WTC11 (cell line): ENCODE measurements around the gene UBXN6. TPM values are rescaled to one million over a fixed set of nuclear protein-coding genes. Genes with fewer than 3 reads are reported as not detected.

Experiments used
- ATAC-seq: fragments of 200-7000 bp; cut with Tn5 transposase; 2 replicates; pipeline ENCODE4 v1.10.0; 2021; ENCODE audit warnings: mild to moderate bottlenecking, moderate library complexity
- CTCF ChIA-PET: fragments of 300-600 bp; sonication (Branson Sonifier 250); formaldehyde crosslinking; loops from one replicate; lab custom pipeline; 2021; ENCODE audit warnings: antibody characterized with exemption; lab: Charles Lee
- POLR2A ChIA-PET: fragments of 350-600 bp; sonication (Branson Sonifier 250); formaldehyde crosslinking; loops from one replicate; lab custom pipeline; 2021; ENCODE audit warnings: antibody characterized with exemption; lab: Charles Lee
- DNase-seq: peaks from one replicate; pipeline ENCODE4 v3.0.0; 2021; ENCODE audit warnings: low spot score
- H3K27ac Mint-ChIP-seq: 2 replicates; pipeline ENCODE4 v1.8.0; 2021; ENCODE audit warnings: mixed read lengths
- H3K27me3 Mint-ChIP-seq: 2 replicates; pipeline ENCODE4 v1.8.0; 2021; ENCODE audit warnings: low read depth, mild to moderate bottlenecking, moderate library complexity, mixed read lengths
- H3K36me3 Mint-ChIP-seq: 2 replicates; pipeline ENCODE4 v1.8.0; 2021; ENCODE audit warnings: mixed read lengths
- H3K4me1 Mint-ChIP-seq: 2 replicates; pipeline ENCODE4 v1.8.0; 2022; ENCODE audit warnings: mixed read lengths
- H3K4me3 Mint-ChIP-seq: 2 replicates; pipeline ENCODE4 v1.8.0; 2021; ENCODE audit warnings: mild to moderate bottlenecking, moderate library complexity, mixed read lengths
- H3K9me3 Mint-ChIP-seq: 2 replicates; pipeline ENCODE4 v1.8.0; 2021; ENCODE audit warnings: mixed read lengths
- ATF1 ChIP-seq: sonication (generic); formaldehyde crosslinking; IDR thresholded peaks from 2 replicates; pipeline ENCODE4 v1.8.1; 2023; ENCODE audit warnings: mild to moderate bottlenecking, moderate library complexity, missing genetic modification reagents
- EMX1 ChIP-seq: fragments of 250-450 bp; sonication (Bioruptor Pico); IDR thresholded peaks from 2 replicates; pipeline ENCODE4 v1.8.0; 2021; ENCODE audit warnings: mild to moderate bottlenecking
- FOXP1 ChIP-seq: sonication (generic); formaldehyde crosslinking; IDR thresholded peaks from 2 replicates; pipeline ENCODE4 v1.8.0; 2022; ENCODE audit warnings: missing genetic modification reagents, mild to moderate bottlenecking, moderate library complexity, borderline replicate concordance
- GTF2I ChIP-seq: fragments of 250-450 bp; sonication (Bioruptor Pico); conservative IDR thresholded peaks from 2 replicates; pipeline ENCODE4 v1.4.0; 2021; ENCODE audit warnings: mild to moderate bottlenecking
- IRF2 ChIP-seq: sonication (generic); formaldehyde crosslinking; IDR thresholded peaks from 2 replicates; pipeline ENCODE4 v1.8.0; 2022; ENCODE audit warnings: low read depth, missing genetic modification reagents, borderline replicate concordance
- JUN ChIP-seq: sonication (generic); formaldehyde crosslinking; IDR thresholded peaks from 2 replicates; pipeline ENCODE4 v1.8.0; 2023; ENCODE audit warnings: mild to moderate bottlenecking, missing genetic modification reagents
- MXD4 ChIP-seq: fragments of 250-450 bp; sonication (Bioruptor Pico); IDR thresholded peaks from 2 replicates; pipeline ENCODE4 v1.8.0; 2021; ENCODE audit warnings: mild to moderate bottlenecking, moderate library complexity, borderline replicate concordance
- MYBL2 ChIP-seq: sonication (generic); formaldehyde crosslinking; IDR thresholded peaks from 2 replicates; pipeline ENCODE4 v1.8.1; 2023; ENCODE audit warnings: mild to moderate bottlenecking, moderate library complexity, missing genetic modification reagents
- NFATC4 ChIP-seq: fragments of 250-450 bp; sonication (Bioruptor Pico); IDR thresholded peaks from 2 replicates; pipeline ENCODE4 v1.9.0; 2021; ENCODE audit warnings: mild to moderate bottlenecking
- NFYB ChIP-seq: sonication (generic); formaldehyde crosslinking; conservative IDR thresholded peaks from 2 replicates; pipeline ENCODE4 v1.8.0; 2022; ENCODE audit warnings: low read depth, missing genetic modification reagents
- NR1H2 ChIP-seq: sonication (generic); formaldehyde crosslinking; IDR thresholded peaks from 2 replicates; pipeline ENCODE4 v1.9.0; 2021; ENCODE audit warnings: mild to moderate bottlenecking, moderate library complexity, missing genetic modification reagents
- OVOL2 ChIP-seq: fragments of 250-450 bp; sonication (Bioruptor Pico); IDR thresholded peaks from 2 replicates; pipeline ENCODE4 v1.9.0; 2021; ENCODE audit warnings: mild to moderate bottlenecking, borderline replicate concordance
- RELA ChIP-seq: sonication (generic); formaldehyde crosslinking; IDR thresholded peaks from 2 replicates; pipeline ENCODE4 v1.8.1; 2022; ENCODE audit warnings: missing genetic modification reagents, mild to moderate bottlenecking, borderline replicate concordance
- ZNF317 ChIP-seq: sonication (generic); formaldehyde crosslinking; IDR thresholded peaks from 2 replicates; pipeline ENCODE4 v1.8.1; 2023; ENCODE audit warnings: low read depth, mild to moderate bottlenecking, moderate library complexity, missing genetic modification reagents, borderline replicate concordance
- ZNF396 ChIP-seq: fragments of 250-450 bp; sonication (Bioruptor Pico); IDR thresholded peaks from 2 replicates; pipeline ENCODE4 v1.8.0; 2021; ENCODE audit warnings: mild to moderate bottlenecking, moderate library complexity, borderline replicate concordance
- ZNF416 ChIP-seq: fragments of 250-450 bp; sonication (Bioruptor Pico); IDR thresholded peaks from 2 replicates; pipeline ENCODE4 v1.9.0; 2021; ENCODE audit warnings: mild to moderate bottlenecking, inconsistent platforms
- total RNA-seq: library from RNA; stranded (reverse); gene quantifications from 3 replicates; pipeline ENCODE4 v1.2.3, GENCODE V29; 2021
- TF ChIP-seq, protein P1 (sequence below): sonication (generic); formaldehyde crosslinking; IDR thresholded peaks from 2 replicates; pipeline ENCODE4 v1.8.0; 2022; ENCODE audit warnings: mild to moderate bottlenecking, missing genetic modification reagents
- TF ChIP-seq, protein P2 (sequence below): sonication (generic); formaldehyde crosslinking; conservative IDR thresholded peaks from 2 replicates; pipeline ENCODE4 v1.8.1; 2022; ENCODE audit warnings: mild to moderate bottlenecking, missing genetic modification reagents
- TF ChIP-seq, protein P3 (sequence below): fragments of 250-450 bp; sonication (Bioruptor Pico); IDR thresholded peaks from 2 replicates; pipeline ENCODE4 v1.9.0; 2021; ENCODE audit warnings: mild to moderate bottlenecking
- TF ChIP-seq, protein P4 (sequence below): fragments of 250-450 bp; sonication (Bioruptor Pico); IDR thresholded peaks from 2 replicates; pipeline ENCODE4 v1.9.0; 2021; ENCODE audit warnings: mild to moderate bottlenecking
- TF ChIP-seq, protein P5 (sequence below): sonication (generic); formaldehyde crosslinking; IDR thresholded peaks from 2 replicates; pipeline ENCODE4 v1.8.1; 2022; ENCODE audit warnings: mild to moderate bottlenecking, moderate library complexity, missing genetic modification reagents
- TF ChIP-seq, protein P6 (sequence below): sonication (generic); formaldehyde crosslinking; IDR thresholded peaks from 2 replicates; pipeline ENCODE4 v1.8.1; 2023; ENCODE audit warnings: mild to moderate bottlenecking, missing genetic modification reagents

The UBXN6 gene
- total RNA-seq, 1 experiment from 2014 or later, result 34.8 TPM

DNA sequence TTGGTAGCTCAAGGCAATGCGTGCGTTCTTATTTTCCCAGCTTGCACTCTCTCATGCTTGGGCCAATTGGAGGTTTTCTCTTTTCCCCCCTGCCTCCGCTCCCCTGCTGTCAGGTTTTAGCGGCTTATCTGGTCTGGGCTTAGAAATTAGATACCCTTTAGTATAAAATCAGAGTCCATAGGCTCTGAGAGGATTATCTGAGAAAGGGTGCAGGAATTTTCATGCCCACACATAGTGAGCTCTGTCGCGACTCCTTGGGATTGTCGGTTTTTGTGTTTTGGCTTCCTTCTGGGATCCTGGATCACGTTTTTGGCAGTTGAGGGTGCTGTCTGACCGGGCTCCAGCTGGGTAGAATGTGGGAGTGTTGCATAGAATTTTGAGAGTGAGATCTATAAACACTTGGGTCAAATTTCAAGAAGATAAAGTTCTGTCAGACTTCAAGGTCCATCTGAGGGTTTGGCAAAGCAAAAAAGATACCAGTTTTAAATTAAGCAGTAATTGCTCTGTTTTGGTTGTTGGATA is 42.7 kb downstream of the UBXN6 start:
- Mint-ChIP-seq H3K4me3 (peak overlapping the region; percentile 20), H3K27me3 (no peaks in the 10 kb centered on the region), H3K4me1 (peaks cover 48% of the 10 kb centered on the region), H3K27ac (peak overlapping the region; percentile 90), H3K9me3 (no peaks in the 10 kb centered on the region), H3K36me3 (peaks cover 63% of the 10 kb centered on the region)
- no peak for DNase-seq
- peak; percentile 8 for ATAC-seq
- ChIA-PET POLR2A (no interaction called here), CTCF (interaction anchor here (1.1 to 2.7 kb wide), 9 partner anchors 10 to 148 kb away, joined by 3 to 12 read pairs (median 7); partner anchors contain the start of gene CHAF1A)
- TF ChIP-seq NFATC4 (CRISPR knock-in tag), result no peak
- TF ChIP-seq OVOL2 (CRISPR knock-in tag), result no peak
- no peak for TF ChIP-seq IRF2 (CRISPR knock-in tag)
- TF ChIP-seq, protein P1, sequence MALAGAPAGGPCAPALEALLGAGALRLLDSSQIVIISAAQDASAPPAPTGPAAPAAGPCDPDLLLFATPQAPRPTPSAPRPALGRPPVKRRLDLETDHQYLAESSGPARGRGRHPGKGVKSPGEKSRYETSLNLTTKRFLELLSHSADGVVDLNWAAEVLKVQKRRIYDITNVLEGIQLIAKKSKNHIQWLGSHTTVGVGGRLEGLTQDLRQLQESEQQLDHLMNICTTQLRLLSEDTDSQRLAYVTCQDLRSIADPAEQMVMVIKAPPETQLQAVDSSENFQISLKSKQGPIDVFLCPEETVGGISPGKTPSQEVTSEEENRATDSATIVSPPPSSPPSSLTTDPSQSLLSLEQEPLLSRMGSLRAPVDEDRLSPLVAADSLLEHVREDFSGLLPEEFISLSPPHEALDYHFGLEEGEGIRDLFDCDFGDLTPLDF (CRISPR knock-in tag), result no peak
- TF ChIP-seq ZNF416 (CRISPR knock-in tag), result no peak
- TF ChIP-seq RELA, result no peak
- no peak for TF ChIP-seq ZNF317
- no peak for TF ChIP-seq ZNF396 (CRISPR knock-in tag)
- TF ChIP-seq, protein P2, sequence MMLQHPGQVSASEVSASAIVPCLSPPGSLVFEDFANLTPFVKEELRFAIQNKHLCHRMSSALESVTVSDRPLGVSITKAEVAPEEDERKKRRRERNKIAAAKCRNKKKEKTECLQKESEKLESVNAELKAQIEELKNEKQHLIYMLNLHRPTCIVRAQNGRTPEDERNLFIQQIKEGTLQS (CRISPR knock-in tag), result no peak
- TF ChIP-seq MXD4 (CRISPR knock-in tag), result no peak
- TF ChIP-seq EMX1 (CRISPR knock-in tag), result no peak
- no peak for TF ChIP-seq FOXP1
- no peak for TF ChIP-seq JUN

DNA sequence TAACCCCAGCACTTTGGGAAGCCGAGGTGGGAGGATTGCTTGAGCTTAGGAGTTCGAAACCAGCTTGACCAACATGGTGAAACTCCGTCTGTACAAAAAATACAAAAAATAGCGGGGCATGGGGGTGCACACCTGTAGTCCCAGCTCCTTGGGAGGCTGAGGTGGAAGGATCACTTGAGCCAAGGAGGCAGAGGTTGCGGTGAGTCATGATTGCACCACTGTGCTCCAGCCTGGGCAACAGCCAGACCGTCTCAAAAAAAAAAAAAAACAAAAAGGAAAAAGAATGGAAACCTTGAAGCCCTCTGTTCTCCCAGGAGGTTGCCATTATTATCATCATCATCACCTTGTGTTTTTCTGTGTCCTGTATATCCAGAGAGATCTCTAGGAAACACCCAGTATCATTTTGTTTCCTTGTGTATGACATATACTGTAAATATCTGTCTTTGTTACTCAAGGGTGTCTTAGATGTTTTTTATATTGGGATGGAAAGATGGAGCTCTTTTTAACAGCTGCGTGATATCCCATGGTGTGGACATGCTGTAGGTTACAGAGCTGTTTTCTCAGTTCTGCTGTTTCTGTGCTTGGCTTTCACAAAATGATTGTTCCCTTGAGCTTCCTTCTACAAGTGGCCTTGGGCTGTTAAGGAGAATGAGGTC is 43.3 kb downstream of the UBXN6 start:
- Mint-ChIP-seq H3K36me3 (peaks cover 66% of the 10 kb centered on the region), H3K27me3 (no peaks in the 10 kb centered on the region)

DNA sequence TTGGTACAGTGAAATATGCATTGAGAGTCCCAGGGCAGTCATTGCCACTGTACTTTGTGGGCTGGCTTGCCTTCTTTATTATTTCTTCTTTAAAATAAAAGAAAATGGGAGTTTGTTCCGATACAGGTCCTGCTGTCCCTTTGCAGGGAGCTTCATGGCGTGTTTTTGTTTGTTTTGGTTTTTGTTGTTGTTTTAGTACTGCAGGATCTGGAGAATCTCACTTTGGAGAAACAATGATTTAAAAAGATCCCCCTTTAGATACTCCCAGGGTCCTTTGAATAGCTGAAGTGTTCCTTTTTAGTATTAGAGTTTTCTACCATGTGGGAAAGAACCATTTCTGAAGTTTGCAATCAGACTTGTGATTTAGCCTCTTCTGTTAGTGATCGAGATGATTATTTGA is 44.0 kb downstream of the UBXN6 start:
- H3K27ac Mint-ChIP-seq, result peak overlapping the region; percentile 90
- POLR2A ChIA-PET, result interaction anchor here (1.3 kb wide), 1 partner anchor 12 kb away, joined by 3 read pairs; the partner anchor contains the start of gene CHAF1A
- H3K4me1 Mint-ChIP-seq, result peaks cover 61% of the 10 kb centered on the region
- no peaks in the 10 kb centered on the region for H3K27me3 Mint-ChIP-seq
- peaks cover 66% of the 10 kb centered on the region for H3K36me3 Mint-ChIP-seq
- H3K9me3 Mint-ChIP-seq, result no peaks in the 10 kb centered on the region
- ATAC-seq (no peak), DNase-seq (no peak)
- CTCF ChIA-PET, result interaction anchor here (0.7 to 2.7 kb wide), 4 partner anchors 13 to 460 kb away, joined by 3 to 10 read pairs (median 7); no protein-coding TSS in a partner anchor
- H3K4me3 Mint-ChIP-seq, result peak overlapping the region; percentile 17; the same call in 1 of the 2 replicates
- TF ChIP-seq ATF1, result no peak
- TF ChIP-seq, protein P1 (CRISPR knock-in tag), result no peak
- TF ChIP-seq, protein P3, sequence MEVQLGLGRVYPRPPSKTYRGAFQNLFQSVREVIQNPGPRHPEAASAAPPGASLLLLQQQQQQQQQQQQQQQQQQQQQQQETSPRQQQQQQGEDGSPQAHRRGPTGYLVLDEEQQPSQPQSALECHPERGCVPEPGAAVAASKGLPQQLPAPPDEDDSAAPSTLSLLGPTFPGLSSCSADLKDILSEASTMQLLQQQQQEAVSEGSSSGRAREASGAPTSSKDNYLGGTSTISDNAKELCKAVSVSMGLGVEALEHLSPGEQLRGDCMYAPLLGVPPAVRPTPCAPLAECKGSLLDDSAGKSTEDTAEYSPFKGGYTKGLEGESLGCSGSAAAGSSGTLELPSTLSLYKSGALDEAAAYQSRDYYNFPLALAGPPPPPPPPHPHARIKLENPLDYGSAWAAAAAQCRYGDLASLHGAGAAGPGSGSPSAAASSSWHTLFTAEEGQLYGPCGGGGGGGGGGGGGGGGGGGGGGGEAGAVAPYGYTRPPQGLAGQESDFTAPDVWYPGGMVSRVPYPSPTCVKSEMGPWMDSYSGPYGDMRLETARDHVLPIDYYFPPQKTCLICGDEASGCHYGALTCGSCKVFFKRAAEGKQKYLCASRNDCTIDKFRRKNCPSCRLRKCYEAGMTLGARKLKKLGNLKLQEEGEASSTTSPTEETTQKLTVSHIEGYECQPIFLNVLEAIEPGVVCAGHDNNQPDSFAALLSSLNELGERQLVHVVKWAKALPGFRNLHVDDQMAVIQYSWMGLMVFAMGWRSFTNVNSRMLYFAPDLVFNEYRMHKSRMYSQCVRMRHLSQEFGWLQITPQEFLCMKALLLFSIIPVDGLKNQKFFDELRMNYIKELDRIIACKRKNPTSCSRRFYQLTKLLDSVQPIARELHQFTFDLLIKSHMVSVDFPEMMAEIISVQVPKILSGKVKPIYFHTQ (CRISPR knock-in tag), result no peak
- TF ChIP-seq NFYB, result no peak
- TF ChIP-seq NR1H2 (CRISPR knock-in tag), result no peak
- TF ChIP-seq, protein P4, sequence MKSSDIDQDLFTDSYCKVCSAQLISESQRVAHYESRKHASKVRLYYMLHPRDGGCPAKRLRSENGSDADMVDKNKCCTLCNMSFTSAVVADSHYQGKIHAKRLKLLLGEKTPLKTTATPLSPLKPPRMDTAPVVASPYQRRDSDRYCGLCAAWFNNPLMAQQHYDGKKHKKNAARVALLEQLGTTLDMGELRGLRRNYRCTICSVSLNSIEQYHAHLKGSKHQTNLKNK (CRISPR knock-in tag), result no peak
- no peak for TF ChIP-seq ZNF416 (CRISPR knock-in tag)
- TF ChIP-seq MYBL2 (CRISPR knock-in tag), result no peak

More for the DNA sequence above, 43.3 kb downstream of the UBXN6 start:
- TF ChIP-seq, protein P5, sequence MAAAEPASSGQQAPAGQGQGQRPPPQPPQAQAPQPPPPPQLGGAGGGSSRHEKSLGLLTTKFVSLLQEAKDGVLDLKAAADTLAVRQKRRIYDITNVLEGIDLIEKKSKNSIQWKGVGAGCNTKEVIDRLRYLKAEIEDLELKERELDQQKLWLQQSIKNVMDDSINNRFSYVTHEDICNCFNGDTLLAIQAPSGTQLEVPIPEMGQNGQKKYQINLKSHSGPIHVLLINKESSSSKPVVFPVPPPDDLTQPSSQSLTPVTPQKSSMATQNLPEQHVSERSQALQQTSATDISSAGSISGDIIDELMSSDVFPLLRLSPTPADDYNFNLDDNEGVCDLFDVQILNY (CRISPR knock-in tag), result no peak
- TF ChIP-seq NR1H2 (CRISPR knock-in tag) (no peak), GTF2I (CRISPR knock-in tag) (no peak), IRF2 (CRISPR knock-in tag) (no peak), NFATC4 (CRISPR knock-in tag) (no peak)
- TF ChIP-seq, protein P6, sequence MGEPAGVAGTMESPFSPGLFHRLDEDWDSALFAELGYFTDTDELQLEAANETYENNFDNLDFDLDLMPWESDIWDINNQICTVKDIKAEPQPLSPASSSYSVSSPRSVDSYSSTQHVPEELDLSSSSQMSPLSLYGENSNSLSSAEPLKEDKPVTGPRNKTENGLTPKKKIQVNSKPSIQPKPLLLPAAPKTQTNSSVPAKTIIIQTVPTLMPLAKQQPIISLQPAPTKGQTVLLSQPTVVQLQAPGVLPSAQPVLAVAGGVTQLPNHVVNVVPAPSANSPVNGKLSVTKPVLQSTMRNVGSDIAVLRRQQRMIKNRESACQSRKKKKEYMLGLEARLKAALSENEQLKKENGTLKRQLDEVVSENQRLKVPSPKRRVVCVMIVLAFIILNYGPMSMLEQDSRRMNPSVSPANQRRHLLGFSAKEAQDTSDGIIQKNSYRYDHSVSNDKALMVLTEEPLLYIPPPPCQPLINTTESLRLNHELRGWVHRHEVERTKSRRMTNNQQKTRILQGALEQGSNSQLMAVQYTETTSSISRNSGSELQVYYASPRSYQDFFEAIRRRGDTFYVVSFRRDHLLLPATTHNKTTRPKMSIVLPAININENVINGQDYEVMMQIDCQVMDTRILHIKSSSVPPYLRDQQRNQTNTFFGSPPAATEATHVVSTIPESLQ (CRISPR knock-in tag), result no peak
- no peak for DNase-seq
- H3K9me3 Mint-ChIP-seq, result no peaks in the 10 kb centered on the region
- ChIA-PET CTCF (interaction anchor here (0.7 to 2.7 kb wide), 8 partner anchors 12 to 460 kb away, joined by 3 to 11 read pairs (median 6); partner anchors contain the start of gene CHAF1A), POLR2A (no interaction called here)
- ATAC-seq, result no peak
- H3K4me3 Mint-ChIP-seq, result peak overlapping the region; percentile 0; the same call in 1 of the 2 replicates
- H3K4me1 Mint-ChIP-seq, result peaks cover 54% of the 10 kb centered on the region
- peak overlapping the region; percentile 90 for H3K27ac Mint-ChIP-seq
